DMS 273 (cell line): ENCODE results near the gene ANO1.

Experiments
- DNase-seq: peaks from one replicate; lab custom pipeline; 2025; ENCODE audit not compliant: unreplicated experiment; lab: John Stamatoyannopoulos, UW

The ANO1 gene

GRCh38 chr11:70072461-70072860, 5.7 kb upstream of the ANO1 start:
- no peak for DNase-seq

- DNase-seq: no peak
These were observed 5.0 kb upstream of the ANO1 start for GRCh38 chr11:70072861-70073755.

- DNase-seq: no peak
These were observed 4.2 kb upstream of the ANO1 start for GRCh38 chr11:70073871-70074371.

GRCh38 chr11:70074746-70075145, 3.4 kb upstream of the ANO1 start:
- no peak for DNase-seq

GRCh38 chr11:70075836-70076235, 2.3 kb upstream of the ANO1 start:
- no peak for DNase-seq

GRCh38 chr11:70076461-70076931, 1.6 kb upstream of the ANO1 start:
- DNase-seq: no peak

- DNase-seq: peak; percentile 6
These were observed 564 bp upstream of the ANO1 start for GRCh38 chr11:70077411-70078094.

- no peak for DNase-seq
These were observed 882 bp downstream of the ANO1 start for GRCh38 chr11:70078781-70079616.

- no peak for DNase-seq
These were observed 1.6 kb downstream of the ANO1 start for GRCh38 chr11:70079691-70080090.

- no peak for DNase-seq
These were observed 2.6 kb downstream of the ANO1 start for GRCh38 chr11:70080763-70081162.

- DNase-seq: no peak
These were observed 4.7 kb downstream of the ANO1 start for GRCh38 chr11:70082829-70083228.

- no peak for DNase-seq
These were observed 6.2 kb downstream of the ANO1 start for GRCh38 chr11:70084046-70084984.

GRCh38 chr11:70085815-70086769, 8.0 kb downstream of the ANO1 start:
- DNase-seq: no peak

- DNase-seq: no peak
These were observed 9.5 kb downstream of the ANO1 start for GRCh38 chr11:70087446-70088167.

GRCh38 chr11:70088735-70089250, 10.7 kb downstream of the ANO1 start:
- no peak for DNase-seq

- no peak for DNase-seq
These were observed 11.5 kb downstream of the ANO1 start for GRCh38 chr11:70089631-70090030.

- peak; percentile 58 for DNase-seq
These were observed 12.9 kb downstream of the ANO1 start for GRCh38 chr11:70090961-70091381.

- peak; percentile 56 for DNase-seq
These were observed 13.5 kb downstream of the ANO1 start for GRCh38 chr11:70091638-70092037.
